ENCODE data around the gene LDB3.

GRCh38 chr10:86644794-86645445 lies 23.4 kb upstream of the LDB3 start:
- TF ChIP-seq CTCF (IDR thresholded peaks at IDR 0.05) (no peak), POLR2AphosphoS5 (IDR thresholded peaks at IDR 0.05) (no peak)

Measured in upper lobe of left lung (tissue), 4 donors.